Mesendoderm (in vitro differentiated cells): ENCODE measurements around the gene PIERCE2. TPM values are rescaled to one million over a fixed set of nuclear protein-coding genes. Genes with fewer than 3 reads are reported as not detected.

Source experiments
- DNase-seq: peaks from one replicate; pipeline ENCODE4 v3.0.0; 2013
- H2AK5ac ChIP-seq: 2 replicates; pipeline ENCODE4 v1.6.1; 2013; ENCODE audit warnings: low read length, inconsistent platforms
- H2BK120ac ChIP-seq: 2 replicates; pipeline ENCODE4 v1.6.1; 2013; ENCODE audit warnings: low read depth, mild to moderate bottlenecking, low read length, moderate library complexity, mixed read lengths
- H2BK15ac ChIP-seq: replicated peaks from 2 replicates; pipeline ENCODE4 v1.6.1; 2013; ENCODE audit warnings: low read depth, mild to moderate bottlenecking, moderate library complexity
- H2BK5ac ChIP-seq: 2 replicates; pipeline ENCODE4 v1.6.1; 2013; ENCODE audit warnings: low read length, inconsistent platforms
- H3K18ac ChIP-seq: 2 replicates; pipeline ENCODE4 v1.6.1; 2013; ENCODE audit warnings: mild to moderate bottlenecking, low read length, mixed read lengths
- H3K23ac ChIP-seq: one replicate; pipeline ENCODE4 v1.6.1; 2013; ENCODE audit warnings: low read length
- H3K27ac ChIP-seq: 2 replicates; pipeline ENCODE4 v1.5.1; 2013; ENCODE audit warnings: low read depth, mild to moderate bottlenecking, inconsistent platforms, low read length, moderate library complexity
- H3K27me3 ChIP-seq: 2 replicates; pipeline ENCODE4 v1.6.1; 2013; ENCODE audit warnings: low read length, control low read depth, mild to moderate bottlenecking, inconsistent platforms; ENCODE audit not compliant: insufficient read depth, poor library complexity
- H3K36me3 ChIP-seq: 2 replicates; pipeline ENCODE4 v1.6.1; 2013; ENCODE audit warnings: low read length, inconsistent platforms; ENCODE audit not compliant: control insufficient read depth, insufficient read depth
- H3K4ac ChIP-seq: one replicate; pipeline ENCODE4 v1.6.1; 2013; ENCODE audit warnings: low read depth, mild to moderate bottlenecking, low read length, moderate library complexity
- H3K4me1 ChIP-seq: 2 replicates; pipeline ENCODE4 v1.6.1; 2013; ENCODE audit warnings: low read depth, low read length, inconsistent platforms; ENCODE audit not compliant: control insufficient read depth
- H3K4me2 ChIP-seq: 2 replicates; pipeline ENCODE4 v1.6.1; 2013; ENCODE audit warnings: low read length
- H3K4me3 ChIP-seq: 2 replicates; pipeline ENCODE4 v1.5.1; 2013; ENCODE audit warnings: mild to moderate bottlenecking, low read length
- H3K56ac ChIP-seq: one replicate; pipeline ENCODE4 v1.6.1; 2013; ENCODE audit warnings: low read length
- H3K79me1 ChIP-seq: 2 replicates; pipeline ENCODE4 v1.6.1; 2013; ENCODE audit warnings: low read length, inconsistent platforms
- H3K79me2 ChIP-seq: 2 replicates; pipeline ENCODE4 v1.6.1; 2013; ENCODE audit warnings: mild to moderate bottlenecking, low read length; ENCODE audit not compliant: control insufficient read depth, insufficient read depth
- H3K9ac ChIP-seq: 2 replicates; pipeline ENCODE4 v1.6.1; 2013; ENCODE audit warnings: low read length, inconsistent platforms
- H4K5ac ChIP-seq: one replicate; pipeline ENCODE4 v1.6.1; 2013; ENCODE audit warnings: low read length
- H4K8ac ChIP-seq: one replicate; pipeline ENCODE4 v1.6.1; 2013; ENCODE audit warnings: low read depth, mild to moderate bottlenecking, control low read depth, low read length, moderate library complexity
- WGBS: extraction: QIAGEN DNeasy Blood & Tissue Kit; methylation state at CpG from one replicate; pipeline ENCODE4 v1.1.7; 2013; ENCODE audit warnings: low lambda C conversion rate, missing lambda C conversion rate; ENCODE audit not compliant: insufficient coverage; ENCODE audit errors: extremely low coverage; 5-methylcytosine and 5-hydroxymethylcytosine counted together
- polyA plus RNA-seq, 2 experiments: library from polyadenylated mRNA; stranded (reverse); fragments of 200-250 nt; gene quantifications; one replicate each; pipeline ENCODE4 v1.2.3, GENCODE V29; 2013

PIERCE2 gene, protein sequence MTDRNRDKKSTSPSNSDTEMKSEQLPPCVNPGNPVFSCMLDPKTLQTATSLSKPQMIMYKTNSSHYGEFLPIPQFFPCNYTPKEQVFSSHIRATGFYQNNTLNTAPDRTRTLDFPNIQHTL
- polyA plus RNA-seq (2013, experiment 1 of 2), result 6.0 TPM
- 6.3 TPM for polyA plus RNA-seq (2013, experiment 2 of 2)

- WGBS, result no CpG with 5 or more reads among the region's 70 CpGs
- H4K8ac ChIP-seq, result no peak within 1 kb of the TSS
- no peak within 1 kb of the TSS for H2BK120ac ChIP-seq
- no peak within 1 kb of the TSS for H2AK5ac ChIP-seq
- peak within 1 kb of the TSS; percentile 85 for H3K4me2 ChIP-seq
- H3K23ac ChIP-seq, result no peak within 1 kb of the TSS
- no peaks in the 10 kb centered on the region for H3K79me1 ChIP-seq
- H2BK15ac ChIP-seq, result no peak within 1 kb of the TSS
- no peaks in the 10 kb centered on the region for H3K4me1 ChIP-seq
- H3K4ac ChIP-seq, result peak within 1 kb of the TSS; percentile 18
- H3K56ac ChIP-seq, result peak within 1 kb of the TSS; percentile 94
- H3K9ac ChIP-seq, result peak within 1 kb of the TSS; percentile 88
- DNase-seq, result peak; percentile 99
- H3K27ac ChIP-seq, result peak within 1 kb of the TSS; percentile 48
- H3K79me2 ChIP-seq, result no peaks in the 10 kb centered on the region
- H4K5ac ChIP-seq, result no peak within 1 kb of the TSS
- peak within 1 kb of the TSS; percentile 78 for H3K4me3 ChIP-seq
- H3K36me3 ChIP-seq, result no peaks in the 10 kb centered on the region
- H2BK5ac ChIP-seq, result no peak within 1 kb of the TSS
- no peaks in the 10 kb centered on the region for H3K27me3 ChIP-seq
- no peak within 1 kb of the TSS for H3K18ac ChIP-seq
Measured at GRCh38 chr15:55408012-55408928, at the start of gene PIERCE2, which contains the start of gene CCPG1. Gene PIERCE2, plus strand, starts transcription at chr15:55408495. Its CDS starts 274 bp downstream, at chr15:55408769. Gene CCPG1, minus strand, starts transcription at chr15:55408359. Its CDS starts 18,935 bp downstream, at chr15:55389424.

DNA sequence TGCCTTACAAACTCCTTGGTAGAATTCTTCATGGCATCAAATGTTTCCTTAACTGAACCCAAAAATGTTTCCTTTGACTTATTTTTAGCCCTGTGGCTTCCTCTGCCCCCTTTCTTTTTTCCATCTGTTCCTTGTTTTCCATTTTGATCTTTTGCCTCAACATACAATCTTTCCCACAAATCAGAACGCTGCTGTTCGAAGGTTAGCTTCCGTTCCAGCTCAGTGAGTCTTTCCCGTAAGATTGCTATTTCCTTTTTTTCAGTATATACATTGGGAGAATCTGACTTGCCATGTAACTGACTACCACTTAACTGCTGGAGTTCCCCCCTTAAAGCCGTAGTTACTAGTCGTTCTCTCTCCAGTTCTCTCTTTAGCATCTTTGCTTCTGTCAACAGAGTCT, 48.0 kb upstream of the PIERCE2 start:
- no CpG with 5 or more reads among the region's 6 CpGs for WGBS
- Histone ChIP-seq H4K5ac (no peak overlapping the region), H2BK15ac (no peak overlapping the region), H3K4me2 (no peak overlapping the region), H3K18ac (no peak overlapping the region), H3K79me2 (no peaks in the 10 kb centered on the region), H3K23ac (no peak overlapping the region), H3K79me1 (no peaks in the 10 kb centered on the region), H3K27me3 (no peaks in the 10 kb centered on the region), H3K27ac (no peak overlapping the region), H3K36me3 (no peaks in the 10 kb centered on the region), H2BK120ac (no peak overlapping the region), H3K4me1 (no peaks in the 10 kb centered on the region), H3K4me3 (no peak overlapping the region), H2AK5ac (no peak overlapping the region), H3K9ac (no peak overlapping the region), H3K56ac (no peak overlapping the region), H3K4ac (no peak overlapping the region), H4K8ac (no peak overlapping the region), H2BK5ac (no peak overlapping the region)
- no peak for DNase-seq

GRCh38 chr15:55361048-55361447, 47.2 kb upstream of the PIERCE2 start:
- no peak overlapping the region for H4K5ac ChIP-seq
- no peak overlapping the region for H3K18ac ChIP-seq
- H2BK120ac ChIP-seq, result no peak overlapping the region
- H3K36me3 ChIP-seq, result no peaks in the 10 kb centered on the region
- H3K27me3 ChIP-seq, result no peaks in the 10 kb centered on the region
- no peak overlapping the region for H3K4me3 ChIP-seq
- H3K23ac ChIP-seq, result no peak overlapping the region
- no peak overlapping the region for H2AK5ac ChIP-seq
- H3K4me2 ChIP-seq, result no peak overlapping the region
- no peaks in the 10 kb centered on the region for H3K4me1 ChIP-seq
- H2BK5ac ChIP-seq, result no peak overlapping the region
- WGBS, result no CpG with 5 or more reads among the region's 10 CpGs
- no peaks in the 10 kb centered on the region for H3K79me2 ChIP-seq
- no peak overlapping the region for H3K4ac ChIP-seq
- no peaks in the 10 kb centered on the region for H3K79me1 ChIP-seq
- no peak overlapping the region for H3K9ac ChIP-seq
- H3K56ac ChIP-seq, result no peak overlapping the region
- no peak overlapping the region for H3K27ac ChIP-seq
- no peak for DNase-seq
- H4K8ac ChIP-seq, result no peak overlapping the region
- no peak overlapping the region for H2BK15ac ChIP-seq

DNA sequence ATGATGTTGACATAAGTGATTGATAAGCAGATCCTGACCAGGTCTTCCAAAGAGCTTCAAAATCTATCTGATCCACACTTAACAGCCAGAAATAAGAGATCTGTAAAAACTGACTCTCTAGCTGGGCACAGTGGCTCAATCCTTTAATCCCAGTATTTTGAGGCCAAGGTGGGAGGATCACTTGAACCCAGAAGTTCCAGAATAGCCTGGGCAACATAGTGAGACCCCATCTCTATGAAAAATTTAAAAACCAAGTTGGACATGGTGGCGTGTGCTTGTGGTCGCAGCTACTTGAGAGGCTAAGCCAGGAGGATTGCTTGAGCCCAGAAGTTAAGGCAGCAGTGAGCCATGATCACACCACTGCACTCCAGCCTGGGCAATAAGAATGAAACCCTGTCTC, 45.7 kb upstream of the PIERCE2 start:
- Histone ChIP-seq H3K4me1 (no peaks in the 10 kb centered on the region), H3K36me3 (no peaks in the 10 kb centered on the region), H3K4me3 (no peak overlapping the region), H4K8ac (no peak overlapping the region), H2BK15ac (no peak overlapping the region), H2AK5ac (no peak overlapping the region), H2BK120ac (no peak overlapping the region), H3K79me1 (no peaks in the 10 kb centered on the region), H2BK5ac (no peak overlapping the region), H3K79me2 (no peaks in the 10 kb centered on the region), H3K27me3 (no peaks in the 10 kb centered on the region), H3K4ac (no peak overlapping the region), H3K18ac (no peak overlapping the region), H3K56ac (no peak overlapping the region), H3K4me2 (no peak overlapping the region), H3K27ac (no peak overlapping the region), H3K9ac (no peak overlapping the region), H3K23ac (no peak overlapping the region), H4K5ac (no peak overlapping the region)
- no peak for DNase-seq
- whole genome bisulfite sequencing, result no CpG with 5 or more reads among the region's 2 CpGs

GRCh38 chr15:55366981-55367380, 41.3 kb upstream of the PIERCE2 start:
- H3K4me1 ChIP-seq, result no peaks in the 10 kb centered on the region
- no peak overlapping the region for H3K23ac ChIP-seq
- WGBS, result no CpG with 5 or more reads among the region's 1 CpG
- no peak for DNase-seq
- no peak overlapping the region for H3K9ac ChIP-seq
- H2BK5ac ChIP-seq, result no peak overlapping the region
- no peaks in the 10 kb centered on the region for H3K79me1 ChIP-seq
- H3K18ac ChIP-seq, result no peak overlapping the region
- H3K4ac ChIP-seq, result no peak overlapping the region
- no peak overlapping the region for H2AK5ac ChIP-seq
- H4K5ac ChIP-seq, result no peak overlapping the region
- no peaks in the 10 kb centered on the region for H3K27me3 ChIP-seq
- H3K4me3 ChIP-seq, result no peak overlapping the region
- no peak overlapping the region for H3K56ac ChIP-seq
- no peaks in the 10 kb centered on the region for H3K79me2 ChIP-seq
- no peak overlapping the region for H2BK15ac ChIP-seq
- H2BK120ac ChIP-seq, result no peak overlapping the region
- H4K8ac ChIP-seq, result no peak overlapping the region
- no peak overlapping the region for H3K27ac ChIP-seq
- no peaks in the 10 kb centered on the region for H3K36me3 ChIP-seq
- H3K4me2 ChIP-seq, result no peak overlapping the region
